Measurements from ENCODE around the gene ANP32E. TPM values are rescaled to one million over a fixed set of nuclear protein-coding genes. Genes with fewer than 3 reads are reported as not detected.
A peak's percentile ranks its signal among the peaks of the same experiment; 100 is the strongest.
"Not testable (repeated sequence)": the region's sequence is repeated elsewhere in the genome, so short reads cannot be mapped to it uniquely, and the experiment has no call there.

The ANP32E gene
- total RNA-seq, 1 donor from 2014 or later, result 15.1 TPM

GRCh38 chr1:150212070-150212469, 23.8 kb downstream of the ANP32E start:
- no peak for ATAC-seq

- ATAC-seq, result no peak
Observed at GRCh38 chr1:150210706-150211105, 25.2 kb downstream of the ANP32E start.

- no peak for ATAC-seq
Observed at GRCh38 chr1:150210091-150210490, 25.8 kb downstream of the ANP32E start.

- ATAC-seq, result not testable (repeated sequence)
Observed at GRCh38 chr1:150208460-150208859, 27.5 kb downstream of the ANP32E start.

GRCh38 chr1:150207281-150207971, 28.5 kb downstream of the ANP32E start:
- no peak for ATAC-seq

GRCh38 chr1:150196417-150196816, 39.5 kb downstream of the ANP32E start:
- ATAC-seq, result no peak

- no peak for ATAC-seq
Observed at GRCh38 chr1:150194381-150195031, 41.4 kb downstream of the ANP32E start.

GRCh38 chr1:150192012-150192411, 43.9 kb downstream of the ANP32E start:
- no peak for ATAC-seq

GRCh38 chr1:150187560-150187931, 48.4 kb downstream of the ANP32E start:
- peak; percentile 10 for ATAC-seq

GRCh38 chr1:150186789-150187559, 48.9 kb downstream of the ANP32E start:
- peak; percentile 52 for ATAC-seq

GRCh38 chr1:150186438-150186788, 49.5 kb downstream of the ANP32E start:
- not testable (repeated sequence) for ATAC-seq

- ATAC-seq, result no peak
Observed at GRCh38 chr1:150185481-150185880, 50.4 kb downstream of the ANP32E start.

- no peak for ATAC-seq
Observed at GRCh38 chr1:150183061-150183460, 52.9 kb downstream of the ANP32E start.

GRCh38 chr1:150182247-150182646, 53.7 kb downstream of the ANP32E start:
- ATAC-seq, result no peak

- no peak for ATAC-seq
Observed at GRCh38 chr1:150180474-150180873, 55.4 kb downstream of the ANP32E start.

- ATAC-seq, result no peak
Observed at GRCh38 chr1:150179867-150180266, 56.0 kb downstream of the ANP32E start.

- ATAC-seq, result no peak
Observed at GRCh38 chr1:150178548-150178947, 57.4 kb downstream of the ANP32E start.

- no peak for ATAC-seq
Observed at GRCh38 chr1:150176593-150176992, 59.3 kb downstream of the ANP32E start.

GRCh38 chr1:150173141-150173585, 62.7 kb downstream of the ANP32E start:
- no peak for ATAC-seq

- ATAC-seq, result no peak
Observed at GRCh38 chr1:150171801-150172200, 64.1 kb downstream of the ANP32E start.

- ATAC-seq, result peak; percentile 48
Observed at GRCh38 chr1:150168960-150169601, 66.8 kb downstream of the ANP32E start.

Measured in esophagus mucosa (tissue), 1 donor.